VCaP (cell line): Measurements from ENCODE around the gene IL1RL2.
A peak's percentile ranks its signal among the peaks of the same experiment; 100 is the strongest.

Source experiments
- H3K27ac ChIP-seq: fragments of 450-650 bp; 2 replicates; pipeline ENCODE4 v1.5.1; 2017
- TF ChIP-seq, protein P1 (sequence below): fragments of 450-650 bp; conservative IDR thresholded peaks from 2 replicates; pipeline ENCODE4 v1.5.1; 2017; ENCODE audit warnings: mild to moderate bottlenecking, moderate library complexity

IL1RL2 gene

GRCh38 chr2:102200539-102200938, 13.7 kb downstream of the IL1RL2 start:
- H3K27ac ChIP-seq: peak overlapping the region; percentile 29; the same call in 1 of the 2 replicates
- TF ChIP-seq, protein P1, sequence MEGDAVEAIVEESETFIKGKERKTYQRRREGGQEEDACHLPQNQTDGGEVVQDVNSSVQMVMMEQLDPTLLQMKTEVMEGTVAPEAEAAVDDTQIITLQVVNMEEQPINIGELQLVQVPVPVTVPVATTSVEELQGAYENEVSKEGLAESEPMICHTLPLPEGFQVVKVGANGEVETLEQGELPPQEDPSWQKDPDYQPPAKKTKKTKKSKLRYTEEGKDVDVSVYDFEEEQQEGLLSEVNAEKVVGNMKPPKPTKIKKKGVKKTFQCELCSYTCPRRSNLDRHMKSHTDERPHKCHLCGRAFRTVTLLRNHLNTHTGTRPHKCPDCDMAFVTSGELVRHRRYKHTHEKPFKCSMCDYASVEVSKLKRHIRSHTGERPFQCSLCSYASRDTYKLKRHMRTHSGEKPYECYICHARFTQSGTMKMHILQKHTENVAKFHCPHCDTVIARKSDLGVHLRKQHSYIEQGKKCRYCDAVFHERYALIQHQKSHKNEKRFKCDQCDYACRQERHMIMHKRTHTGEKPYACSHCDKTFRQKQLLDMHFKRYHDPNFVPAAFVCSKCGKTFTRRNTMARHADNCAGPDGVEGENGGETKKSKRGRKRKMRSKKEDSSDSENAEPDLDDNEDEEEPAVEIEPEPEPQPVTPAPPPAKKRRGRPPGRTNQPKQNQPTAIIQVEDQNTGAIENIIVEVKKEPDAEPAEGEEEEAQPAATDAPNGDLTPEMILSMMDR: no peak

DNA sequence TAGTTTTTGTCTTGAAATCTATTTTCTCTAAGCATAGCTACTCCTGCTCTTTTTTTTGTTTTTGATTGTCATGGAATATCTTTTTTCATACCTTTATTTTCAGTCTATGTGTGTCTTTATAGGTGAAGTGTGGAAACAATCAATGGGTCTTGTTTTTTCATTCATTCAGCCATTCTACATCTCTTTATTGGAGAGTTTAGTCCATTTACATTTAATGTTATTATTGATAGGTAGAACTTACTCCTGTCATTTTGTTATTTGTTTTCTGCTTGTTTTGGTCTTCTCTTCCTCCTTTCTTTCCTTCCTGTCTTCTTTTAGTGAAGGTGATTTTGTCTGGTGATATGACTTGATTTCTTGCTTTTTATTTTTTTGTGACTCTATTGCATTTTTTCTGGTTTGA, 17.8 kb downstream of the IL1RL2 start:
- TF ChIP-seq, protein P1: no peak
- no peak overlapping the region for H3K27ac ChIP-seq

DNA sequence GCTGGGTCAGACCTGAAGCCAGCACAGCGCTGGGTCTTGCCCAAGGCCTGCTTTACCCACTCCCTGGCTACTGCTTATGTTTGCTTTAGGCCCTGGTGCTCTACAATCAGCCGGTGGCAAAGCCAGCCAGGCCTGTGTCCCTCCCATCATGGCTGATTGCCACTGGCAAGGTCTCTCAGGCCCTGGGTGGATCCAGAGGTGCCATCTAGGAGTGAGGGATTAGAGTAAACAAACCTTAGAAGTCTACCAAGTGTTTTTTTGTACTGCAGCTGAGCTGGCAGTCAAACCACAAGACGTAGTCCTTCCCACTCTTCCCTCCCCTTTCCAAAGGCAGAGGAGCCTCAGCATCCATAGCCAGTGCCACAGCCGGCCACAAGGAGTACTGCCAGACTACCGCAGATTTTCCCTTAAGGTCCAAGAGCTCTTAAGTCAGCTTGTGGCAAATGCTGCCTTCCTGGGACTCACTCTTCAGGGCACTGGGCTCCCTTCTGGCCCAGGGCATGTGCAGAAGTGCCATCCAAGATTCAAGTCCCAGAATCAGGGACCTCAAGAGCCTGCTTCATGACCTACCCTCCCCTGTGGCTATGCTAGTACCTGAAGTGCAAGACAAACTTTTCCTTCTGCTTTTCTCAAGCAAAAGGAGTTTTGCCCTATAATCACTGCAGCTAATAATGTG, 20.0 kb downstream of the IL1RL2 start:
- TF ChIP-seq, protein P1: no peak
- H3K27ac ChIP-seq: no peak overlapping the region

GRCh38 chr2:102208774-102209173, 22.0 kb downstream of the IL1RL2 start:
- TF ChIP-seq, protein P1: no peak
- peak overlapping the region; percentile 25; the same call in 1 of the 2 replicates for H3K27ac ChIP-seq

DNA sequence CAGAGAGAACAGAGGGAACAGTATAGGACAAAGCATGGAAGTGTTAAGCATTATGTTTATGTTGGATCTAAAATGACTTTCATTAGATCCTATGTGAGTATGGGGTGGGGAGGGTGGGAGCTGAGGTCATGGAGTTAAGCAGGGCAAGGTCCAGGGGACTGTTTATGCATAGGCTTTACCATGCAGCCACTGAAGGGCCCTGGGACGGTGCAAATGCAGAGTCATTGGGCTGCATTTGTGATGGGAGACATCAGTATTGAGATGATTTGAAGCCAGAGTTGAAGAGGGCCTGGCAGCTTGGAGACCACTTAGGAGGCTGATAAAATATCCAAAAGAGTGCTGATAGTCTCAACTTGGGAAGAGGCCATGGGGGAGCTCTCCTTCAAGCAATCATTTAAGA, 22.7 kb downstream of the IL1RL2 start:
- H3K27ac ChIP-seq: peak overlapping the region; percentile 25; the same call in 1 of the 2 replicates
- TF ChIP-seq, protein P1: no peak

DNA sequence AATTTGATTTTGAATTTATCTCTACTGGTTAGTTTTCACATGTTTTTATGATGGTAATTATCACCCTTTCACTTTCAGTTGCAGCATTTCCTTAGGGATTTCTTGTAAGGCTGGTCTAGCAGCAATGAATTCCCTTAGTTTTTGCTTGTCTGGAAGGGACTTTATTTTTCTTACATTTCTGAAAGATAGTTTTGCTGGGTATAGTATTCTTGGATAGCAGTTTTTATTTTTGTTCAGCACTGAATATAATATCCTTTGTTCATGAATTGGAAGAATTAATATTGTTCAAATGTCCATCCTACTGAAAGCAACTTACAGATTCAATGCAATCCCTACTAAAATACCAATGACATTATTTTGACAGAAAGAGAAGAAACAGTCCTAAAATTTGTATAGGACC, 30.2 kb downstream of the IL1RL2 start:
- H3K27ac ChIP-seq: no peak overlapping the region
- TF ChIP-seq, protein P1: no peak

GRCh38 chr2:102224824-102225739, 38.3 kb downstream of the IL1RL2 start:
- H3K27ac ChIP-seq: peak overlapping the region; percentile 96
- TF ChIP-seq, protein P1: no peak
